Spleen (tissue), 7 donors: ENCODE data around the gene CNBD2.

Experiments
- POLR2A ChIP-seq, 3 donors: fragments of 450-650 bp; IDR thresholded peaks; one replicate each; pipeline ENCODE4 v1.5.1; 2017; ENCODE audit warnings: antibody characterized with exemption in 3 of 3, mild to moderate bottlenecking in 1 of 3
- POLR2AphosphoS5 ChIP-seq, 3 donors: sonication (generic); formaldehyde crosslinking; IDR thresholded peaks; one replicate each; pipeline ENCODE4 v1.5.1; 2017; ENCODE audit warnings: antibody characterized with exemption in 3 of 3
- TF ChIP-seq, protein P1 (sequence below), 11 experiments: fragments of 200-600 bp in 7 of 11; fragments of 450-650 bp in 4 of 11; sonication (generic) in 4 of 11; IDR thresholded peaks in 8 of 11; conservative IDR thresholded peaks in 3 of 11; 1 replicate in 7 of 11; 2 replicates in 4 of 11; pipeline versions ENCODE4 v1.4.0 to v1.8.0; 2016 to 2021; ENCODE audit warnings: antibody characterized with exemption in 11 of 11, inconsistent platforms in 4 of 11, mild to moderate bottlenecking in 1 of 11
- donor health status: DM: no; HTN: no; CAD: no; lungs with moderate emphysema.
- donor health status: DM: no; HTN: no; CAD: no.
- donor health status: DM: no; HTN: no; CAD: no.

DNA sequence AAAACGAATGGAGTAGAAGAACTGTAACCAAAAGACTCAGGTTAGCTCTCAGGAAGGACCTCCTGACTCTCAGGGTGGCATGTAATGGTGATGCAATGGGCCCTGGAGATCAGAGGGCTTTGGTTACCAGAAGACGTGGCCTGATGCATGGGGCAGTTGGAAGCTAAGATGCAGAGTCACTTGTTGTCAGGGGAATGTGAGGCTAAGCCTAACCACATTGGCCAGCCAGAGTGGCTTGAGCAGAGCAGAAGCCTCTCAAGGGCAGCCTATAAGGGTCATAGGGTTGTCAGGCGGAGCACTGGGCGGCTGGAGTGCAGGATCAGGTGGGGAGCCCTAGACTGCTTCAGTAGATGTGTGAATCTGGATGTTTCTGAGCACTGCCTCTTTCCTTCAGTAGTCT is 5.9 kb downstream of the CNBD2 start:
- TF ChIP-seq, protein P1, sequence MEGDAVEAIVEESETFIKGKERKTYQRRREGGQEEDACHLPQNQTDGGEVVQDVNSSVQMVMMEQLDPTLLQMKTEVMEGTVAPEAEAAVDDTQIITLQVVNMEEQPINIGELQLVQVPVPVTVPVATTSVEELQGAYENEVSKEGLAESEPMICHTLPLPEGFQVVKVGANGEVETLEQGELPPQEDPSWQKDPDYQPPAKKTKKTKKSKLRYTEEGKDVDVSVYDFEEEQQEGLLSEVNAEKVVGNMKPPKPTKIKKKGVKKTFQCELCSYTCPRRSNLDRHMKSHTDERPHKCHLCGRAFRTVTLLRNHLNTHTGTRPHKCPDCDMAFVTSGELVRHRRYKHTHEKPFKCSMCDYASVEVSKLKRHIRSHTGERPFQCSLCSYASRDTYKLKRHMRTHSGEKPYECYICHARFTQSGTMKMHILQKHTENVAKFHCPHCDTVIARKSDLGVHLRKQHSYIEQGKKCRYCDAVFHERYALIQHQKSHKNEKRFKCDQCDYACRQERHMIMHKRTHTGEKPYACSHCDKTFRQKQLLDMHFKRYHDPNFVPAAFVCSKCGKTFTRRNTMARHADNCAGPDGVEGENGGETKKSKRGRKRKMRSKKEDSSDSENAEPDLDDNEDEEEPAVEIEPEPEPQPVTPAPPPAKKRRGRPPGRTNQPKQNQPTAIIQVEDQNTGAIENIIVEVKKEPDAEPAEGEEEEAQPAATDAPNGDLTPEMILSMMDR (IDR thresholded peaks at IDR 0.05 in 8 of 11, conservative IDR thresholded peaks at IDR 0.05 in 3 of 11) = no peak
- no peak for TF ChIP-seq POLR2A (IDR thresholded peaks at IDR 0.05)
- no peak for TF ChIP-seq POLR2AphosphoS5 (IDR thresholded peaks at IDR 0.05)
